SU-DHL-6 (cell line): ENCODE measurements around the gene TSPAN18.

Source experiments
- H2AFZ ChIP-seq: fragments of 200-600 bp; sonication (generic); 2 replicates; pipeline ENCODE4 v1.6.1; 2014; ENCODE audit warnings: low read depth, mild to moderate bottlenecking, moderate library complexity, mixed read lengths, antibody characterized with exemption, low read length; ENCODE audit not compliant: severe bottlenecking
- H3F3A ChIP-seq: fragments of 200-600 bp; shearing (Covaris generic); 2 replicates; pipeline ENCODE4 v1.6.0; 2016; ENCODE audit warnings: antibody characterized with exemption, mild to moderate bottlenecking; ENCODE audit not compliant: insufficient read depth
- H3K27ac ChIP-seq: fragments of 200-600 bp; sonication (generic); 2 replicates; pipeline ENCODE4 v1.5.1; 2016; ENCODE audit warnings: low read depth, mild to moderate bottlenecking, low read length, moderate library complexity, mixed read lengths
- H3K27me3 ChIP-seq: fragments of 200-600 bp; sonication (generic), shearing (Covaris generic); 2 replicates; pipeline ENCODE4 v1.6.0; 2014; ENCODE audit warnings: mild to moderate bottlenecking, low read length
- H3K36me3 ChIP-seq: fragments of 200-600 bp; sonication (generic); 2 replicates; pipeline ENCODE4 v1.6.1; 2014; ENCODE audit warnings: mild to moderate bottlenecking, low read length, mixed read lengths
- H3K4me2 ChIP-seq: fragments of 300-600, 200-600 bp; shearing (Covaris generic), sonication (generic); 2 replicates; pipeline ENCODE4 v1.6.0; 2014; ENCODE audit warnings: low read length, low read depth, mild to moderate bottlenecking; ENCODE audit not compliant: poor library complexity, severe bottlenecking
- H3K4me3 ChIP-seq: fragments of 200-600 bp; sonication (generic); 2 replicates; pipeline ENCODE4 v1.5.1; 2014; ENCODE audit warnings: antibody characterized with exemption, low read length, mild to moderate bottlenecking, mixed read lengths; ENCODE audit not compliant: insufficient read depth, poor library complexity, severe bottlenecking
- H3K79me2 ChIP-seq: fragments of 200-600 bp; sonication (generic); 2 replicates; pipeline ENCODE4 v1.6.1; 2014; ENCODE audit warnings: mild to moderate bottlenecking, low read length, moderate library complexity; ENCODE audit not compliant: insufficient read depth
- H3K9ac ChIP-seq: fragments of 200-600 bp; sonication (generic); 2 replicates; pipeline ENCODE4 v1.7.0; 2014; ENCODE audit warnings: mild to moderate bottlenecking, low read length
- H3K9me2 ChIP-seq: fragments of 200-600 bp; sonication (generic); replicated peaks from 2 replicates; pipeline ENCODE4 v1.6.1; 2014; ENCODE audit warnings: low read length; ENCODE audit not compliant: insufficient read depth
- H3K9me3 ChIP-seq: fragments of 200-600 bp; sonication (generic); 2 replicates; pipeline ENCODE4 v1.6.1; 2014; ENCODE audit warnings: low read length, mixed read lengths; ENCODE audit not compliant: insufficient read depth
- H4K20me1 ChIP-seq: fragments of 200-600 bp; sonication (generic); 2 replicates; pipeline ENCODE4 v1.6.1; 2014; ENCODE audit warnings: low read depth, mild to moderate bottlenecking, antibody characterized with exemption, low read length, moderate library complexity, mixed read lengths
- CTCF ChIP-seq: fragments of 200-600 bp; sonication (generic); IDR thresholded peaks from one replicate; pipeline ENCODE4 v1.5.1; 2017; ENCODE audit warnings: antibody characterized with exemption, mild to moderate bottlenecking, low read length, moderate library complexity; ENCODE audit not compliant: insufficient read depth, poor library complexity, severe bottlenecking
- EZH2phosphoT487 ChIP-seq: fragments of 200-600 bp; sonication (generic), shearing (Covaris generic); conservative IDR thresholded peaks from 2 replicates; pipeline ENCODE4 v1.6.1; 2018; ENCODE audit warnings: mild to moderate bottlenecking, antibody characterized with exemption, low read length, moderate library complexity, mixed read lengths

The TSPAN18 gene

GRCh38 chr11:44893846-44894617 is 167.3 kb downstream of the TSPAN18 start:
- Histone ChIP-seq H3K79me2 (no peaks in the 10 kb centered on the region), H2AFZ (no peak overlapping the region), H3K27ac (no peak overlapping the region), H3F3A (no peaks in the 10 kb centered on the region), H3K9ac (no peak overlapping the region), H3K9me3 (no peaks in the 10 kb centered on the region), H3K9me2 (no peaks in the 10 kb centered on the region), H3K4me2 (no peak overlapping the region), H3K27me3 (no peaks in the 10 kb centered on the region), H3K36me3 (no peaks in the 10 kb centered on the region), H4K20me1 (no peaks in the 10 kb centered on the region), H3K4me3 (no peak overlapping the region)
- no peak for TF ChIP-seq EZH2phosphoT487
- peak; percentile 55 for TF ChIP-seq CTCF

- TF ChIP-seq CTCF (no peak), EZH2phosphoT487 (no peak)
- Histone ChIP-seq H3K79me2 (no peaks in the 10 kb centered on the region), H3K4me3 (no peak overlapping the region), H4K20me1 (no peaks in the 10 kb centered on the region), H3K27me3 (no peaks in the 10 kb centered on the region), H3K36me3 (no peaks in the 10 kb centered on the region), H2AFZ (no peak overlapping the region), H3K9ac (no peak overlapping the region), H3K27ac (no peak overlapping the region), H3F3A (no peaks in the 10 kb centered on the region), H3K9me2 (no peaks in the 10 kb centered on the region), H3K4me2 (no peak overlapping the region), H3K9me3 (no peaks in the 10 kb centered on the region)
Measured at GRCh38 chr11:44899959-44900358, 173.2 kb downstream of the TSPAN18 start.

GRCh38 chr11:44901120-44901633 is 174.4 kb downstream of the TSPAN18 start:
- H3K9me3 ChIP-seq, result no peaks in the 10 kb centered on the region
- no peaks in the 10 kb centered on the region for H3K79me2 ChIP-seq

GRCh38 chr11:44901786-44902185 is 175.0 kb downstream of the TSPAN18 start:
- no peak overlapping the region for H2AFZ ChIP-seq
- H3K4me2 ChIP-seq, result no peak overlapping the region
- no peak overlapping the region for H3K4me3 ChIP-seq
- no peaks in the 10 kb centered on the region for H3F3A ChIP-seq
- no peak overlapping the region for H3K9ac ChIP-seq
- TF ChIP-seq EZH2phosphoT487 (no peak), CTCF (no peak)
- H4K20me1 ChIP-seq, result no peaks in the 10 kb centered on the region
- H3K79me2 ChIP-seq, result no peaks in the 10 kb centered on the region
- H3K9me2 ChIP-seq, result no peaks in the 10 kb centered on the region
- no peaks in the 10 kb centered on the region for H3K27me3 ChIP-seq
- no peak overlapping the region for H3K27ac ChIP-seq
- no peaks in the 10 kb centered on the region for H3K9me3 ChIP-seq
- H3K36me3 ChIP-seq, result no peaks in the 10 kb centered on the region

More at GRCh38 chr11:44901120-44901633, 174.4 kb downstream of the TSPAN18 start:
- no peaks in the 10 kb centered on the region for H3K36me3 ChIP-seq
- no peaks in the 10 kb centered on the region for H3K9me2 ChIP-seq
- H3K27me3 ChIP-seq, result no peaks in the 10 kb centered on the region
- no peak overlapping the region for H2AFZ ChIP-seq
- H3K4me3 ChIP-seq, result no peak overlapping the region
- H3K9ac ChIP-seq, result no peak overlapping the region
- H3F3A ChIP-seq, result no peaks in the 10 kb centered on the region
- H4K20me1 ChIP-seq, result no peaks in the 10 kb centered on the region
- no peak overlapping the region for H3K27ac ChIP-seq
- TF ChIP-seq EZH2phosphoT487, result no peak
- no peak overlapping the region for H3K4me2 ChIP-seq
